ENCODE data around the gene ITPK1. TPM values are rescaled to one million over a fixed set of nuclear protein-coding genes. Genes with fewer than 3 reads are reported as not detected.

Gene ITPK1
- total and polyA plus RNA-seq, 2 donors (not counting 3 experiments of a cell fraction or from before 2014, with no cell fraction given), result 39.6 to 51.8 TPM

DNA sequence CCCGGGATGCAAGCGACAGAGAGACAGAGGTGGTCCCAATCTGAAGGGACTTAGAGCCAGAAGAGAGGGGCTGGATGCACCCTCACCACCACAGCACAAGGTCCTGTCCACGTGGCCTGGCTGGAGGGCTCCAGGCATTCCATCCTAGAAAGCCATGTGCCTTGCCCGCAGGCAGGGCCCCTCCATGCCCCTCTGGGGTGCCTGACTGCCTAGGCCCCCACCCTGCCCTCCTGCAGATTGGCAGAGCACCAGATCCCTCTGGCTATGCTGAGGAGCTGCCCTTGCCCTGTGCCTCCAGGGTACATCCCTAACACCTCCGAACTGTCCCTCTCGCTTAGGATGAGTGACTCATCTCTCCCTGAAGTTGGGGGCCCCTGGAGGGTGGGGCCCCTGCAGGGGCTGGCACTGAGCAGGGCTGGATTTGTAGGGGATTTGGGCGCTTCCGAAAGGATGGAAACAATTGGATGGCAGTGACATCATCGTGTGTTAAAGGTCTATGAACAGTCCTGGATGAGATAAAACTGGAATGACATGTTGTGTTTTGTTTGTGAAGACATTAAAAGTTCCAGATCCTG, 141.8 kb downstream of the ITPK1 start:
- ChIA-PET CTCF (interaction anchor here (1.4 kb wide), 1 partner anchor 158 kb away, joined by 3 read pairs; no protein-coding TSS in a partner anchor), POLR2A (no interaction called here)
- FAIRE-seq (no peak), DNase-seq (ENCODE audit: low read depth, low spot score) (no peak)
- Histone ChIP-seq H3K4me1 (ENCODE audit: control insufficient read depth, extremely low read depth, insufficient read depth, low read length) (no peaks in the 10 kb centered on the region), H3K4me2 (ENCODE audit: insufficient read depth, low read length) (no peak overlapping the region), H3K4me3 (replicated peaks in 1 of 3; ENCODE audit: insufficient read depth in 1 of 3, low read depth in 1 of 3, low read length in 3 of 3) (no peak overlapping the region), H3K27ac (ENCODE audit: insufficient read depth, low read depth, low read length) (no peak overlapping the region), H3K36me3 (ENCODE audit: control insufficient read depth in 2 of 2, extremely low read depth in 1 of 2, insufficient read depth in 2 of 2, low read length in 2 of 2) (no peaks in the 10 kb centered on the region), H3K27me3 (ENCODE audit: control insufficient read depth in 2 of 2, insufficient read depth in 2 of 2, low read length in 2 of 2) (no peaks in the 10 kb centered on the region), H3K9me3 (replicated peaks; ENCODE audit: control insufficient read depth, insufficient read depth, low read length) (no peaks in the 10 kb centered on the region), H2AFZ (ENCODE audit: low read depth, low read length) (no peak overlapping the region), H3K9me1 (replicated peaks; ENCODE audit: control insufficient read depth, extremely low read depth, insufficient read depth, low read length) (no peaks in the 10 kb centered on the region), H3K9ac (replicated peaks; ENCODE audit: extremely low read depth, insufficient read depth, low read length) (no peak overlapping the region), H3K79me2 (ENCODE audit: control insufficient read depth, insufficient read depth, low read length) (no peaks in the 10 kb centered on the region), H4K20me1 (replicated peaks; ENCODE audit: control insufficient read depth, extremely low read depth, insufficient read depth, low read length) (no peaks in the 10 kb centered on the region)
- TF ChIP-seq EZH2 (IDR thresholded peaks at IDR 0.05; ENCODE audit: borderline replicate concordance, low read depth, low read length, severe bottlenecking), result no peak
- no peak for TF ChIP-seq MYC (IDR thresholded peaks at IDR 0.05; ENCODE audit: low read depth, low read length)
- no peak for TF ChIP-seq GATA2 (IDR thresholded peaks at IDR 0.05; ENCODE audit: insufficient read depth, insufficient read length, low read depth, low read length)
- TF ChIP-seq CTCF (IDR thresholded peaks at IDR 0.05; ENCODE audit: extremely low read depth in 1 of 2, insufficient read depth in 1 of 2, low read depth in 1 of 2, low read length in 2 of 2), result no peak
- no peak for TF ChIP-seq POLR2AphosphoS5 (IDR thresholded peaks at IDR 0.05; ENCODE audit: insufficient read depth, low read depth, low read length)
- TF ChIP-seq FOS (IDR thresholded peaks at IDR 0.05; ENCODE audit: borderline replicate concordance, insufficient read depth, low read length), result no peak
- TF ChIP-seq JUN (IDR thresholded peaks at IDR 0.05; ENCODE audit: borderline replicate concordance, insufficient read depth, insufficient read length, low read depth), result no peak
- TF ChIP-seq MAX (IDR thresholded peaks at IDR 0.05; ENCODE audit: insufficient read depth, insufficient read length), result no peak
- no peak for TF ChIP-seq POLR2A (IDR thresholded peaks at IDR 0.05; ENCODE audit: low read depth, low read length)
- BruUV-seq (replicated peaks), result no TSS peak
- dilution Hi-C loops (cut with MboI; ENCODE audit: extremely low pct_ligation_motif_present, low sequenced_read_pairs) (loop anchor here (25.0 kb wide), 1 partner anchor 163 kb away; no protein-coding TSS in a partner anchor), intact Hi-C loops (cut with micrococcal nuclease) (loop anchor here (1.0 to 5.0 kb wide), 2 partner anchors 138 to 165 kb away; no protein-coding TSS in a partner anchor)
